ENCODE measurements around the gene HS3ST6. TPM values are rescaled to one million over a fixed set of nuclear protein-coding genes. Genes with fewer than 3 reads are reported as not detected.

The HS3ST6 gene
- total and polyA plus RNA-seq, 9 of the 15 experiments (the other 6 are each of a cell fraction or from before 2014, with no cell fraction given) = not detected

DNA sequence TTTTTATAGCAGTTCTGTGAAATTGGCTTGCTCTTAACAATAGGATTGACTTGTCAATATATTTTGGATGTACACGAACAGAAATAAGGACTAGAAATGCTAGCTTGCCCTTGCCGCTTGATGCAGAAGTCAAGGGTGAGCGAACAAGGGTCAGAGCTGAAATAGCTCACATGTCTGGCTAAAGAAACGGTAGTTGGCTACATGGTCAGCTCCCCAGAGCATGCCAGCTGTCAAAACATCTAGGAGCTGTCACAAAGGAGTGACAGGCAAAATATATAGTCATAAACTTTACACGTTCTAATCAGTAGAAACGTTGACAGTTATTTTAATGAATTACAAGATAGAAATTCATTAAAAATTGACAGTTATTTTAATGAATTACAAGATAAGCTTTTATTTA is 43.4 kb downstream of the HS3ST6 start (continued):
- TF ChIP-seq, protein P1, sequence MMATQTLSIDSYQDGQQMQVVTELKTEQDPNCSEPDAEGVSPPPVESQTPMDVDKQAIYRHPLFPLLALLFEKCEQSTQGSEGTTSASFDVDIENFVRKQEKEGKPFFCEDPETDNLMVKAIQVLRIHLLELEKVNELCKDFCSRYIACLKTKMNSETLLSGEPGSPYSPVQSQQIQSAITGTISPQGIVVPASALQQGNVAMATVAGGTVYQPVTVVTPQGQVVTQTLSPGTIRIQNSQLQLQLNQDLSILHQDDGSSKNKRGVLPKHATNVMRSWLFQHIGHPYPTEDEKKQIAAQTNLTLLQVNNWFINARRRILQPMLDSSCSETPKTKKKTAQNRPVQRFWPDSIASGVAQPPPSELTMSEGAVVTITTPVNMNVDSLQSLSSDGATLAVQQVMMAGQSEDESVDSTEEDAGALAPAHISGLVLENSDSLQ (IDR thresholded peaks at IDR 0.05) = peak; percentile 61
- TF ChIP-seq TRIM24 (IDR thresholded peaks at IDR 0.05) = no peak

- Histone ChIP-seq H3K79me2 (ENCODE audit: control insufficient read depth, insufficient read depth, low read length) (peaks cover 40% of the 10 kb centered on the region), H3K27me3 (ENCODE audit: control insufficient read depth in 2 of 2, insufficient read depth in 2 of 2, low read length in 2 of 2) (peaks cover 0 to under 1% of the 10 kb centered on the region in 2 experiments; a peak in 1 of 5 replicates), H3K4me1 (replicated peaks in 1 of 2; ENCODE audit: control insufficient read depth in 2 of 2, insufficient read depth in 2 of 2, low read length in 2 of 2) (peaks cover 8 to 11% of the 10 kb centered on the region in 2 experiments; a peak in 4 of 5 replicates), H2AFZ (ENCODE audit: low read depth, low read length) (peak within 1 kb of the TSS; percentile 92), H3K4me3 (peak within 1 kb of the TSS; percentile 66), H3K9me3 (replicated peaks; ENCODE audit: control insufficient read depth, insufficient read depth, low read depth, low read length) (no peaks in the 10 kb centered on the region), H3K27ac (ENCODE audit: extremely low read depth, low read depth, low read length) (peak within 1 kb of the TSS; percentile 91), H3K4me2 (ENCODE audit: insufficient read depth, low read length) (peak within 1 kb of the TSS; percentile 76), H3K36me3 (ENCODE audit: control insufficient read depth, insufficient read depth, low read length) (peaks cover 8% of the 10 kb centered on the region; the same call in 2 of the 3 replicates), H3K9ac (ENCODE audit: insufficient read depth in 1 of 2, low read depth in 2 of 2, low read length in 2 of 2) (peak within 1 kb of the TSS; percentile 73 to 95; a peak in 3 of 4 replicates), H4K20me1 (replicated peaks; ENCODE audit: control insufficient read depth, insufficient read depth, low read length) (no peaks in the 10 kb centered on the region), H3K9me1 (ENCODE audit: control insufficient read depth, insufficient read depth, low read length) (no peaks in the 10 kb centered on the region)
- no TSS peak for BruUV-seq (replicated peaks)
- under 1% methylated on average over 38 of the region's 68 CpGs for WGBS (ENCODE audit: insufficient coverage, low coverage, missing lambda C conversion rate)
- in situ Hi-C loops (cut with MboI) (no loop called here), intact Hi-C loops (cut with micrococcal nuclease) (no loop called here)
- FAIRE-seq (peak; percentile 74), ATAC-seq (peak; percentile 94), DNase-seq (ENCODE audit: extremely low read depth in 1 of 4, low spot score in 3 of 4) (peak; percentile 88 to 92 (median 90))
- POLR2A ChIA-PET = interaction anchor here (0.5 to 1.8 kb wide), 12 partner anchors 9 to 641 kb away, joined by 3 to 8 read pairs (median 3); partner anchors contain the start of gene RPS2
- CTCF ChIA-PET (ENCODE audit: low intra/inter-chr PET ratio) = interaction anchor here (1.5 kb wide), 1 partner anchor 58 kb away, joined by 5 read pairs; no protein-coding TSS in a partner anchor
- TF ChIP-seq ZNF282 (CRISPR knock-in tag; IDR thresholded peaks at IDR 0.05) = no peak
- no peak for TF ChIP-seq TRIM25 (IDR thresholded peaks at IDR 0.05; ENCODE audit: borderline replicate concordance)
- no peak for TF ChIP-seq RREB1 (CRISPR knock-in tag; IDR thresholded peaks at IDR 0.05)
- no peak for TF ChIP-seq ZNF695 (CRISPR knock-in tag; IDR thresholded peaks at IDR 0.05)
- TF ChIP-seq LARP7 (IDR thresholded peaks at IDR 0.05) = no peak
- TF ChIP-seq FOXK2 (conservative IDR thresholded peaks at IDR 0.05 in 1 of 2, IDR thresholded peaks at IDR 0.05 in 1 of 2; ENCODE audit: low read depth in 2 of 2) = peak in 1 of 2 experiments; percentile 39; a peak in 1 of 4 replicates
- TF ChIP-seq MYC (IDR thresholded peaks at IDR 0.05; ENCODE audit: low read depth, low read length) = peak; percentile 88
- no peak for TF ChIP-seq MYC (CRISPR knock-in tag; IDR thresholded peaks at IDR 0.05; ENCODE audit: borderline replicate concordance, low read depth)
Measured at GRCh38 chr16:1871974-1872635, 46.1 kb downstream of the HS3ST6 start, which contains the start of gene MEIOB. MEIOB (minus strand) TSS chr16:1872164; CDS start chr16:1868175, 3,989 bp downstream.
